ENCODE measurements around the gene TMEM88. TPM values are rescaled to one million over a fixed set of nuclear protein-coding genes. Genes with fewer than 3 reads are reported as not detected.

The TMEM88 gene
- total RNA-seq, 1 experiment from 2014 or later: 1.5 TPM

DNA sequence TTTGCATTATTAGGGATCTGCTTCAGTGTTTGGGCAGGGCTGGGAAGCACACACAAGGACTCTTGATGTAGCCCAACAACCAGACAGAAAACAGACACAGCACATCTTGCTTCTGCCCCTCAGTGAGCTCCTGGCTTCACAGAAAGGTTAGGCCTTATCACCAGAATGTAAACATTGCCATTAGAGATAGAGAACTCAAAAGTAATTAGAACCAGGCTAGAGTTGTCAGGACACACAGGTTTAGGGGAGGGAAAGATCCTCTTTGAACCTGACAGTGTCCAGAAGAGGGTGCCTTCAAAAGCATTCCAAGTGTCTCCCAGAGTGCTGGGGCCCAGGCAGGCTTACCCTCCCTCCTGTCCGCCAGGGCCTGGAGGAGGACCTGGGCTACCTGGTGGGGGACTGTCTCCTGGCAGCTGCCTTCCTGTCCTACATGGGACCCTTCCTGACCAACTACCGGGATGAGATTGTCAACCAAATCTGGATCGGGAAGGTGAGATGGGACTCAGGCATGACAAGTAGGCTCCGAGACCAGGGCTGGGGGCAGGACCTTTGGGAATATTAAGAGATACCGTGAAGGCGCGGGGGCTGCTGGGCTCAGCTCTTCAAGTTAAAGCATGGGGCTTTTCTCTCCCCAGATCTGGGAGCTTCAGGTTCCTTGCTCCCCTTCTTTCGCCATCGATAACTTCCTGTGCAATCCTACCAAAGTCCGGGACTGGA lies 37.8 kb upstream of the TMEM88 start:
- TF ChIP-seq EZH2 (IDR thresholded peaks at IDR 0.05; ENCODE audit: low read length, unreplicated experiment) (no peak), EZH2phosphoT487 (IDR thresholded peaks at IDR 0.05; ENCODE audit: borderline replicate concordance, low read length) (no peak)
- TF ChIP-seq, protein P1, sequence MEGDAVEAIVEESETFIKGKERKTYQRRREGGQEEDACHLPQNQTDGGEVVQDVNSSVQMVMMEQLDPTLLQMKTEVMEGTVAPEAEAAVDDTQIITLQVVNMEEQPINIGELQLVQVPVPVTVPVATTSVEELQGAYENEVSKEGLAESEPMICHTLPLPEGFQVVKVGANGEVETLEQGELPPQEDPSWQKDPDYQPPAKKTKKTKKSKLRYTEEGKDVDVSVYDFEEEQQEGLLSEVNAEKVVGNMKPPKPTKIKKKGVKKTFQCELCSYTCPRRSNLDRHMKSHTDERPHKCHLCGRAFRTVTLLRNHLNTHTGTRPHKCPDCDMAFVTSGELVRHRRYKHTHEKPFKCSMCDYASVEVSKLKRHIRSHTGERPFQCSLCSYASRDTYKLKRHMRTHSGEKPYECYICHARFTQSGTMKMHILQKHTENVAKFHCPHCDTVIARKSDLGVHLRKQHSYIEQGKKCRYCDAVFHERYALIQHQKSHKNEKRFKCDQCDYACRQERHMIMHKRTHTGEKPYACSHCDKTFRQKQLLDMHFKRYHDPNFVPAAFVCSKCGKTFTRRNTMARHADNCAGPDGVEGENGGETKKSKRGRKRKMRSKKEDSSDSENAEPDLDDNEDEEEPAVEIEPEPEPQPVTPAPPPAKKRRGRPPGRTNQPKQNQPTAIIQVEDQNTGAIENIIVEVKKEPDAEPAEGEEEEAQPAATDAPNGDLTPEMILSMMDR (conservative IDR thresholded peaks at IDR 0.05; ENCODE audit: low read depth, low read length): no peak
- no peak overlapping the region for H3K4me3 ChIP-seq (ENCODE audit: low read length)
- no peak overlapping the region for H2AFZ ChIP-seq (ENCODE audit: low read length)
- H3K9ac ChIP-seq (ENCODE audit: low read length): no peak overlapping the region
- no peak overlapping the region for H3K27ac ChIP-seq (ENCODE audit: low read length)
- ChIA-PET CTCF (no interaction called here), POLR2A (ENCODE audit: unreplicated experiment) (no interaction called here)
- H3K36me3 ChIP-seq (ENCODE audit: low read depth, low read length): no peaks in the 10 kb centered on the region
- intact Hi-C loops (cut with micrococcal nuclease): no loop called here
- no peaks in the 10 kb centered on the region for H3K9me2 ChIP-seq (replicated peaks; ENCODE audit: low read length)
- ATAC-seq (no peak), DNase-seq (no peak)
- H4K20me1 ChIP-seq (ENCODE audit: low read length): no peaks in the 10 kb centered on the region
- no peaks in the 10 kb centered on the region for H3F3A ChIP-seq (ENCODE audit: low read length, unreplicated experiment)
- H3K79me2 ChIP-seq (ENCODE audit: low read length): no peaks in the 10 kb centered on the region
- no peak overlapping the region for H3K4me2 ChIP-seq (ENCODE audit: low read length)
- H3K9me3 ChIP-seq (ENCODE audit: low read length): no peaks in the 10 kb centered on the region
- no peaks in the 10 kb centered on the region for H3K4me1 ChIP-seq (ENCODE audit: insufficient read depth, low read length)
- no peaks in the 10 kb centered on the region for H3K27me3 ChIP-seq (ENCODE audit: low read length)
- no TSS peak for BruUV-seq (replicated peaks)

DNA sequence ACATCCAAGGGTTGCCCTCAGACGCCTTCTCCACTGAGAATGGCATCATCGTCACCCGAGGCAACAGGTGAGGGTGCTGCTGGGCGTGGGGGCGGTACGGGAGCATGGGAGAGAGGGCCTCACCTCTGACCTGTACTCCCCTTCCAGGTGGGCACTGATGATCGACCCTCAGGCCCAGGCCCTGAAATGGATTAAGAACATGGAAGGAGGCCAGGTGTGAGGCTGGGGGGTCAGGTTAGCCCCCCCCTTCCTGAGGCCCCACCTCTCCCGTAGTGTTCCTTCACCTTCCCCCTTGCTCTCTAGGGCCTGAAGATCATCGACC lies 37.3 kb upstream of the TMEM88 start:
- no peak overlapping the region for H3K4me2 ChIP-seq (ENCODE audit: low read length)
- H3K36me3 ChIP-seq (ENCODE audit: low read depth, low read length): no peaks in the 10 kb centered on the region
- no TSS peak for BruUV-seq (replicated peaks)
- H3K27me3 ChIP-seq (ENCODE audit: low read length): no peaks in the 10 kb centered on the region
- H3K27ac ChIP-seq (ENCODE audit: low read length): no peak overlapping the region
- DNase-seq: no peak
- ChIA-PET POLR2A (ENCODE audit: unreplicated experiment) (no interaction called here), CTCF (no interaction called here)
- H3K4me3 ChIP-seq (ENCODE audit: low read length): no peak overlapping the region
- H3K79me2 ChIP-seq (ENCODE audit: low read length): no peaks in the 10 kb centered on the region
- H3K4me1 ChIP-seq (ENCODE audit: insufficient read depth, low read length): no peaks in the 10 kb centered on the region
- TF ChIP-seq EZH2 (IDR thresholded peaks at IDR 0.05; ENCODE audit: low read length, unreplicated experiment) (no peak), EZH2phosphoT487 (IDR thresholded peaks at IDR 0.05; ENCODE audit: borderline replicate concordance, low read length) (no peak)
- TF ChIP-seq, protein P1 (conservative IDR thresholded peaks at IDR 0.05; ENCODE audit: low read depth, low read length): no peak
- no peaks in the 10 kb centered on the region for H4K20me1 ChIP-seq (ENCODE audit: low read length)
- no peak overlapping the region for H3K9ac ChIP-seq (ENCODE audit: low read length)
- intact Hi-C loops (cut with micrococcal nuclease): no loop called here
- no peaks in the 10 kb centered on the region for H3K9me2 ChIP-seq (replicated peaks; ENCODE audit: low read length)
- no peaks in the 10 kb centered on the region for H3F3A ChIP-seq (ENCODE audit: low read length, unreplicated experiment)
- H3K9me3 ChIP-seq (ENCODE audit: low read length): no peaks in the 10 kb centered on the region
- H2AFZ ChIP-seq (ENCODE audit: low read length): no peak overlapping the region
- ATAC-seq: no peak

DNA sequence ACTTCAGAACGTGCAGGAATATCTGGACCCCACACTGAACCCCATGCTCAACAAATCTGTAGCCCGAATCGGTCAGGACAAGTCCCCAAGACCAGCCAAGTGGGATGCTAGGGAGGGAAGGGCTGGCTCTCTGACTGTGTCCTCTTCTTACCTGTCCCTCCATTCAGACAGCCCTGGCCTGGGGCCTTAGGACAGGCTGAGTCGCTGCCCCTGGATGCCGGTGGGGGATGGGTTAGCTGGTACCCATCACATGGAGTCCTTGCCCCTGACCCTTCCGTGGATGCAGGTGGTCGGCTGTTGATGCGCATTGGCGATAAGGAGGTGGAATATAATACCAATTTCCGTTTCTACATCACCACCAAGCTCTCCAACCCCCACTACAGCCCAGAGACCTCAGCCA lies 36.8 kb upstream of the TMEM88 start:
- Histone ChIP-seq H3K9me3 (ENCODE audit: low read length) (no peaks in the 10 kb centered on the region), H3K36me3 (ENCODE audit: low read depth, low read length) (no peaks in the 10 kb centered on the region), H3F3A (ENCODE audit: low read length, unreplicated experiment) (no peaks in the 10 kb centered on the region), H2AFZ (ENCODE audit: low read length) (no peak overlapping the region), H3K9ac (ENCODE audit: low read length) (no peak overlapping the region), H3K27ac (ENCODE audit: low read length) (no peak overlapping the region), H3K4me1 (ENCODE audit: insufficient read depth, low read length) (no peaks in the 10 kb centered on the region), H3K4me3 (ENCODE audit: low read length) (no peak overlapping the region), H4K20me1 (ENCODE audit: low read length) (no peaks in the 10 kb centered on the region), H3K27me3 (ENCODE audit: low read length) (no peaks in the 10 kb centered on the region), H3K79me2 (ENCODE audit: low read length) (no peaks in the 10 kb centered on the region), H3K4me2 (ENCODE audit: low read length) (no peak overlapping the region), H3K9me2 (replicated peaks; ENCODE audit: low read length) (no peaks in the 10 kb centered on the region)
- ChIA-PET POLR2A (ENCODE audit: unreplicated experiment) (no interaction called here), CTCF (no interaction called here)
- no TSS peak for BruUV-seq (replicated peaks)
- TF ChIP-seq, protein P1 (conservative IDR thresholded peaks at IDR 0.05; ENCODE audit: low read depth, low read length): no peak
- no peak for TF ChIP-seq EZH2phosphoT487 (IDR thresholded peaks at IDR 0.05; ENCODE audit: borderline replicate concordance, low read length)
- TF ChIP-seq EZH2 (IDR thresholded peaks at IDR 0.05; ENCODE audit: low read length, unreplicated experiment): no peak
- ATAC-seq: no peak
- intact Hi-C loops (cut with micrococcal nuclease): no loop called here
- no peak for DNase-seq

All from PC-3 (cell line).